ENCODE measurements around the gene MCC.

MCC gene

GRCh38 chr5:113296676-113297075, 191.6 kb downstream of the MCC start (continued):
- TF ChIP-seq ZNF239 (tag by site-specific recombination; IDR thresholded peaks at IDR 0.05) (no peak), GLI4 (tag by site-specific recombination; IDR thresholded peaks at IDR 0.05) (no peak), ZNF423 (tag by site-specific recombination; IDR thresholded peaks at IDR 0.05) (no peak), ZNF488 (tag by site-specific recombination; IDR thresholded peaks at IDR 0.05) (no peak), ZNF221 (tag by site-specific recombination; IDR thresholded peaks at IDR 0.05; ENCODE audit: borderline replicate concordance) (no peak), GLIS2 (tag by site-specific recombination; IDR thresholded peaks at IDR 0.05) (no peak), AEBP2 (tag by site-specific recombination; IDR thresholded peaks at IDR 0.05; ENCODE audit: borderline replicate concordance) (no peak)

GRCh38 chr5:113295111-113295539, 193.1 kb downstream of the MCC start:
- Histone ChIP-seq H3K4me1 (ENCODE audit: control insufficient read depth, insufficient read depth, low read length) (peaks cover 17% of the 10 kb centered on the region), H3K9me3 (ENCODE audit: control insufficient read depth, insufficient read depth, low read depth, low read length) (no peaks in the 10 kb centered on the region), H3K36me3 (ENCODE audit: control insufficient read depth in 2 of 2, insufficient read depth in 1 of 2, low read length in 2 of 2) (no peaks in the 10 kb centered on the region), H3K27ac (ENCODE audit: extremely low read depth, low read depth, low read length) (peak overlapping the region; percentile 94), H3K4me3 (ENCODE audit: low read depth, low read length) (peak overlapping the region; percentile 79)
- ChIA-PET POLR2A (interaction anchor here (0.5 to 2.9 kb wide), 14 partner anchors 10 to 370 kb away, joined by 3 to 9 read pairs (median 4); no protein-coding TSS in a partner anchor), CTCF (interaction anchor here (0.5 to 0.7 kb wide), 6 partner anchors 13 to 896 kb away, joined by 3 to 4 read pairs (median 3); no protein-coding TSS in a partner anchor)
- TF ChIP-seq FEZF1 (tag by site-specific recombination; IDR thresholded peaks at IDR 0.05) (peak; percentile 66), ZBTB20 (tag by site-specific recombination; IDR thresholded peaks at IDR 0.05) (no peak), ZNF169 (tag by site-specific recombination; IDR thresholded peaks at IDR 0.05) (no peak), GLIS2 (tag by site-specific recombination; IDR thresholded peaks at IDR 0.05) (no peak), ZNF274 (IDR thresholded peaks at IDR 0.05; ENCODE audit: low read length) (no peak), ZNF274 (tag by site-specific recombination; IDR thresholded peaks at IDR 0.05; ENCODE audit: borderline replicate concordance) (no peak), MZF1 (tag by site-specific recombination; IDR thresholded peaks at IDR 0.05; ENCODE audit: borderline replicate concordance) (peak; percentile 24), ZNF521 (tag by site-specific recombination; IDR thresholded peaks at IDR 0.05) (no peak), ZNF629 (tag by site-specific recombination; IDR thresholded peaks at IDR 0.05) (no peak), ZNF560 (tag by site-specific recombination; IDR thresholded peaks at IDR 0.05; ENCODE audit: borderline replicate concordance) (no peak), ZNF214 (tag by site-specific recombination; IDR thresholded peaks at IDR 0.05; ENCODE audit: borderline replicate concordance) (no peak), ZNF19 (tag by site-specific recombination; IDR thresholded peaks at IDR 0.05; ENCODE audit: low read depth) (no peak), ZNF580 (tag by site-specific recombination; IDR thresholded peaks at IDR 0.05) (peak; percentile 86), ZNF416 (tag by site-specific recombination; IDR thresholded peaks at IDR 0.05) (no peak), EGR2 (tag by site-specific recombination; IDR thresholded peaks at IDR 0.05; ENCODE audit: low read depth) (no peak; the same call in 1 of the 2 replicates), KLF16 (tag by site-specific recombination; IDR thresholded peaks at IDR 0.05) (no peak), ZNF391 (tag by site-specific recombination; IDR thresholded peaks at IDR 0.05; ENCODE audit: borderline replicate concordance, low read depth) (no peak; the same call in 1 of the 2 replicates), OSR2 (tag by site-specific recombination; IDR thresholded peaks at IDR 0.05) (peak; percentile 46; the same call in 1 of the 2 replicates), ZNF354C (tag by site-specific recombination; IDR thresholded peaks at IDR 0.05; ENCODE audit: borderline replicate concordance, low read depth) (no peak), ZNF335 (tag by site-specific recombination; conservative IDR thresholded peaks at IDR 0.05) (peak; percentile 95), ZFP41 (tag by site-specific recombination; IDR thresholded peaks at IDR 0.05; ENCODE audit: borderline replicate concordance) (no peak), HOXD13 (CRISPR knock-in tag; IDR thresholded peaks at IDR 0.05; ENCODE audit: borderline replicate concordance) (no peak), ZSCAN23 (tag by site-specific recombination; IDR thresholded peaks at IDR 0.05) (no peak), ZSCAN30 (tag by site-specific recombination; IDR thresholded peaks at IDR 0.05) (no peak), ZNF10 (tag by site-specific recombination; IDR thresholded peaks at IDR 0.05) (peak; percentile 86; the same call in 1 of the 2 replicates), KLF17 (tag by site-specific recombination; IDR thresholded peaks at IDR 0.05) (no peak), ZFP3 (tag by site-specific recombination; IDR thresholded peaks at IDR 0.05; ENCODE audit: low read depth) (no peak), ZNF26 (tag by site-specific recombination; IDR thresholded peaks at IDR 0.05) (no peak)
